Measurements from ENCODE around the gene SPATA31C1.

GRCh38 chr9:87869082-87869481 lies 48.7 kb upstream of the SPATA31C1 start:
- TF ChIP-seq CTCF (IDR thresholded peaks at IDR 0.05) (no peak), EZH2 (IDR thresholded peaks at IDR 0.05; ENCODE audit: borderline replicate concordance, insufficient read depth, low read depth, low read length, poor library complexity, severe bottlenecking) (no peak)
